Left hindlimb (tissue), 1 donor: ENCODE results near the gene DENND1A.

Source experiments
- DNase-seq: peaks from one replicate; pipeline ENCODE4 v3.0.0-alpha.2; 2018

Gene DENND1A

GRCh38 chr9:123421801-123422455 lies 508.0 kb downstream of the DENND1A start:
- no peak for DNase-seq

DNA sequence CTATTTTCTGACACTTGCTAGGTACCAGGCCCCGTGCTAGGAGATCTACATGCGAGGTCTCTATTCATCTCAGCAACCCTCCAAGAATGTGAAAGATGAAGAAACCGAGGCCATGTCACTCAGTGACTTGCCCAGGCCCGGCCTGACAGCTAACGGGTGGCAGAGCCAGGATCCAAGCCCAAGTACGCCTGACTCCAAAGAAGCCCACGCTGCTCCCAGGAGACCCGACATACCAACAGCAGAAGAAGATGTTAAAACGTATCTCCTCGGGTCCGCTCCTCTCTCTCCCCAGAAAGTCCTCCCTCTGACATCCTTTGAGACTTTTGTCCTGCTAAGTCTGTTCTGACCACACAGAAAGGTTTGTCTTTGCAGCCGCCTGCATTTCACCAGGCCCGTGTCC lies 508.7 kb downstream of the DENND1A start:
- DNase-seq = no peak

DNA sequence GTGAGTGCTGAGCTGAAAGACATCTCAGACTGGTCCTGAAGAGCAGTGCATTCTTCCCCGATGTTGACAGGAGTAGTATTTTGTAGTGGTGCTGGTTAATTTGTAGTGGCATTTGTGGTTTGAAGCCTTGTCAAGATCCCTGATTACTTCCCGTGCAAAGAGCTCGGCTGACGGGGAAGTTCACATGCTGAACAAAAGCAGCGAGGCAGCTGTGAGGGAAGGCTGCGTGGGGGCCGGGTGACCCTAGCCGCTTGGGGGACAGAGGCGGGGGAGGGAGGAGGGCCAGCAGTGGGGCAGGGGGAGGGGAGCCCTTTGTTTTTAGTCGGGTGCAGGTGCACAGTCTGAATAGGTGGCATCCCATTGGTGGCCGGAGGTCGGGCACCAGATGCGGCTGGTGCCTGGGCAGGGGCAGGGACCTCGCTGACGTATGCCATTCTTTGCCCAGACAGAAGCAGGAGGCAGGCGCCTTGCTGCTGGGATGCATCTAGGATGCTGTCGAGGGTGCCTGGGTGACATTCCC lies 509.3 kb downstream of the DENND1A start:
- DNase-seq = no peak

DNA sequence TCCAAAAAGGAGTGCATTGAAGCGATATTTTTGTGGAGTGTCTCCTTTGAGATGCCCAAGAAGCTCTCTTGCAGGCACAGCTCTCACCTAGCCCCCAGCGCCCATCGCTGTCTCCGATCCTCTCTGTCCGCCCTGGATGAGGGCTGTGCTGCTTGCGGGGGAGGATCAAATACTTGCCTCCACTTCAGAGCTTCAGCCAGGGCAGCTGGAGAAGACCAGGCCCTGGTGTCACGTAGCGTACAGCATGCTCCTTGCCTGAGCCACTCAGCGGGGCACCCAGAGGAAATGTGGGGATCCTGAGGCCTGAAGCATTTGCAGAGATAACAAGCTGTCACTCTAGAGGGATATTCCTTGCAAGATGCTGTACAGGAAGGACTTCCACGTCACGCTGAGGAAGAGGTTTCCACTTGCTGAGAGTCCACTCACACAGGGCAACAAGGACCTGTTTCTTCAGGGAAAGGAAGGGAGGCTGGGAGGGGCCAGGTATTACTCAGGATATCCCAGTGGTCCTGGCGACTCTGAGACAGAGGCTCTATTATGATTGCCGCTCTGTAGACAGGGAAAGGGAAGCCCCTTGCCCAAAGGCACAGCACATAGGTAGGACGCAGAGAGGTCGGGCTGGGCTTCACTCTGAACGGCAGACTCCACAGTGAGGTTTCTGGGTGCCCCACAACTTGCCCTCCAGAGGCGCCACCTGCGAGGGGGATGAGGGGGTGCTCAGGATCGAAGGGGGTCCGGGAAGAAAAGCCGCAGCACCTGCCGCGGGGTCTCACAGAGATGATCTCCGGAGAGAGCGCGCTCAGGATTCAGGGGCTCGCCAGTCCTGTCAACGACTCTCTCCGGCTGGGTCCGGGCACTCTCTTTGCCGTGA lies 510.0 kb downstream of the DENND1A start:
- DNase-seq = no peak

- no peak for DNase-seq
Measured at GRCh38 chr9:123419091-123419490, 510.8 kb downstream of the DENND1A start.

DNA sequence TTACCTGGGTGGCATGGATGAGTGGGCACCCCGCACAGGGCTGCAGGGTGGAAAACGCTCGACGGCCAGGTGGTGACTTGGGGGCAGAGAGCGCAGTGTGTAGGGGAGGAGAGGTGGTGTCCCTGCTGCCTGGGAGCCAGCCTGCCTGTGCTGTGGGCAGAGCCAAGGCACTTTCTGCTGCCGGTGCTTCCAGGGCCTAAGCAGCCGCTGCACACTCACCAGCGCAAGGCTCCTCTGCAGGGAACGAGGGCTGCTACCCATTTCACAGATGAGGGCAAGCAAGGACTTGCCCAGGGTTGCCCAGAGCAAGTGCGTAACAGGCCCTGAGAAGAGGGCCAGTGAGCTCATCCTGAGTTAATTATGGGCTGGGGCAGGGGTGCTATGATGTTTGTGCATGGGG lies 511.4 kb downstream of the DENND1A start:
- no peak for DNase-seq

DNA sequence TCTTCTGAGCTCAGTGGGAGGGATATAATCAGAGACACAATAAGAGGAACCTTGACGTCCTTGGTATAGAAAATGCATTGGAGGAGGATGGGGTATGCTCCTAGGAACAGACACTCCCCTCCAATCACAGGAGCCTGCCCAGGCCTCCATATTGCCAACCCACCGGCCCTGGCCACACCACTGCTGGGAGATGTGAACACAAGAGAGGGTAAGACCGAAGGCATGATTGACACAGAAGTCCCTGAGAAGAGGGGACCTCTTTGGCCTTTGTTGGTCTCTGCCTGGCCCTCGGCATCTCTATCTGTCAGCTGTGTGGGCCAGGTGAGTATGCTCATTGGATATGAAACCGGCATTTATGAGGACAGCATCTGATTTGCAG lies 511.9 kb downstream of the DENND1A start:
- no peak for DNase-seq

DNA sequence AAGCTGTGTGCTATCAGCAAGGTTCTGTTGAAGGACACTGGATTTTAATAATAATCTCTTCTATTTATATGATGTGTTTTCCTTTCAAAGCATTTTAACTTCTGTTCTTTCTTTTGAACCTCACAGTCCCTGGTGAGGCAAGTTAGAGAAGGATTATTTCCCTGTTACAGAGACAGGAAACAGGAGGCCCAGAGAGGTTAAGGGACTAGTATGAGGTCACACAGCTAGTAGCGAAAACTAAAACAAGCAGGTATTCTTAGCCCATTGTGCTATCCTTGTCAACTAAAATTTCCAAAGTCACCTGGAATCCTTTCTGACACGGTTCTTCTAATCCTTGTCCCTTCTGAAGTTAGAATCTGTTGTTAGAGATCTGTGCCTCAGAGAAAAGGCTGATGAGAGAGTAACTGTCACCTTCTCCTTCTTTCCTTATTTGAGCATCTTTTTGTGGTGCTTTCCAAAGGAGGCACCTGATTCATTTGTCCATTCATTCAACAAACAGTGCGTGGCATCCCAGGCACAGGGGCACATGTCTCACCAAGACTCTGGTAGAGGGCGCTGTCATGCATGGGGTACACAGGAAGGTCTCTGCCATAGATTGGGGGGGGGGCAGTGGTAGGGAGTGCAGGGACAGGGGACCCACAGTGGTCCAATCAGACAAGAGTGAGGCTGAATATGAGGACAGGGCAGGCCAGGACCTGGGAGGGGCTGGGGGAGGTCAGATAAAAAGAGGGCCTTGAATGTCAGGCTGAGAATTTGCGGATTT lies 512.5 kb downstream of the DENND1A start:
- DNase-seq = no peak

- DNase-seq = no peak
Measured at GRCh38 chr9:123416176-123416575, 513.8 kb downstream of the DENND1A start.

- no peak for DNase-seq
Measured at GRCh38 chr9:123414936-123415930, 514.7 kb downstream of the DENND1A start.

DNA sequence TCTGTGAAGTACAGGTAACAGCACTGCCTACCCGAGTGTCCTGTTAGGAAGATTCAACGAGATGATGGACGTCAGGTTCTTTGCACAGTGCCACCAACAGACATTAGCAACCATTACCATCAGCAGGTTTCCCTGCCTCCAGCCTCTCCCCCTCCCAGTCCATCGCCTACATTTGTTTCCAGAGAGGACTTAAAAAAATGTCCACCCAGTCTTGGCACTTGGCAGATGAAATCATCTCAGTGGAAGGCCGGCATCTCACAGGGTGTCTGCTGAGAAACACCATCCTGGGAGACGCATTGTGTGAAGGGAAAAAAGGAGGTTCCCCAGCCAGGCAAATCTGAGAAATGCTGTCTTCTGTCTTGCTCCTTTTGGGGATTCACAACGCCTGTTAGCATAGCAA lies 515.7 kb downstream of the DENND1A start:
- DNase-seq = no peak

DNA sequence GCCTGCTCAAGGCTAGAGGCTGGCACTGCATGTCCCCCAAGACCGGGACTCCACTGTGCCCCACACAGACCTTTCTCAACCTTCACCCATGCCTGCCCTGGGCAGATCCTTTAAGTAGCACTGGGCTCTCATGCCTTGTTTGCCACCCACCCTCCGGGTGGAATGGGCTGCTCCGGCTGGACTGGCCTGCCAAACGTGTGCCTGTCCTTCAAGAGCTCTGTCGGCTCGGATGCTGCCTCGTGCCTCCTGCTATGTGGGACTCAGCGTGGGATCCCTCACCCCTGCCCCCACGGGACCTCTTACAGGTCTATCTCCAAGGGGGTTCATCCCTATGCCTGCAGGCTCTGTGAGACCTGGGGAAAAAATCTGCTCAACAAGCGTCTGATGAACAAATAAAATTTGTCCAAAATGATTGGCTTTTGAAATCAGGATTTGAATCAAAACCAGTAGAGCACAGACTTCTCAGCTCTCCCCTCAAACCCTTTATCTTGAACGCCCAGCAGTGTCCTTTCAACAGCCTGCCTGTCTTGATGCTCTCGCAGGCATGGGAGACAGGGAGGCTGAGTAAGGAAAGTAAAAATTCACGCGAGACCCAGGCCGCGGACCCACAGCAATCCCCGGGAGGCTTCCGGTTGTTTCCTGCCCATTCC lies 517.6 kb downstream of the DENND1A start:
- DNase-seq = no peak

DNA sequence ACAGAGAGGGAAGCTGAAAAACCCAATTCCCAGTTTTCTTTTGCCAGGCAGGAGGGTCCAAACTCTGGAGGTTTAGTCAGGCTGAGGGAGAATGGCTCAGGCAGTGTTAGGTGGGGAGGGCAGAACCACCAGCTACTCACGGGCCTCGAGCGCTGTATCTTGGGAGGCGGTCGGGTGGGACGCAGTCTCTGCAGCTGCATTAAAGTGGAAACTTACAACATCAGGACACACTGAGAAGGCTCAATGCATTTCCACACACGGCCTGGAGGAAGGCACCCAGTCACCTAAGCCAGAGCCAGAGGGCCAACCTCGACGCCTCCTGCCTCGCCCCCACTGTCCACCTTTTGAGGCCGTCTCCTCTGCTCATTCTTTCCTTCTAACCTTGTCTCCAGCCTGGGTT lies 518.3 kb downstream of the DENND1A start:
- no peak for DNase-seq

DNA sequence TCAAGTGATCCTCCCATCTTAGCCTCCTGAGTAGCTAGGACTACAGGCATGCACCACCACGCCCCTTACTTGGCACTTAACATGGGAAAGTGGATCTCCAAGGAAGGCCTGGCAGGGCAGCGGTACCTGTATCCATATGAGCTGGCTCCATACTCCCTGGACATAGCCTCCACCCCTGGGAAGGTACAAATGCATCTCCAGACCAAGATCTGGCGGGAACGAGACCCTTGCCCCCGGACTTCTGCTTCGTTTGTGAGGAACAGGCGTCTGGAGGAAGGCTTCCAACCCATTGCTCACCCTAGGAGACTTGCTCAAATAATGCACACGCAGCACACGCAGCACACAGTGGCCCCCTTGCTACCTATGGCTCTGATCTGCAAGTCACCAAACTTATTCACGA lies 518.7 kb downstream of the DENND1A start:
- no peak for DNase-seq

GRCh38 chr9:123410281-123410910 lies 519.5 kb downstream of the DENND1A start:
- no peak for DNase-seq

DNA sequence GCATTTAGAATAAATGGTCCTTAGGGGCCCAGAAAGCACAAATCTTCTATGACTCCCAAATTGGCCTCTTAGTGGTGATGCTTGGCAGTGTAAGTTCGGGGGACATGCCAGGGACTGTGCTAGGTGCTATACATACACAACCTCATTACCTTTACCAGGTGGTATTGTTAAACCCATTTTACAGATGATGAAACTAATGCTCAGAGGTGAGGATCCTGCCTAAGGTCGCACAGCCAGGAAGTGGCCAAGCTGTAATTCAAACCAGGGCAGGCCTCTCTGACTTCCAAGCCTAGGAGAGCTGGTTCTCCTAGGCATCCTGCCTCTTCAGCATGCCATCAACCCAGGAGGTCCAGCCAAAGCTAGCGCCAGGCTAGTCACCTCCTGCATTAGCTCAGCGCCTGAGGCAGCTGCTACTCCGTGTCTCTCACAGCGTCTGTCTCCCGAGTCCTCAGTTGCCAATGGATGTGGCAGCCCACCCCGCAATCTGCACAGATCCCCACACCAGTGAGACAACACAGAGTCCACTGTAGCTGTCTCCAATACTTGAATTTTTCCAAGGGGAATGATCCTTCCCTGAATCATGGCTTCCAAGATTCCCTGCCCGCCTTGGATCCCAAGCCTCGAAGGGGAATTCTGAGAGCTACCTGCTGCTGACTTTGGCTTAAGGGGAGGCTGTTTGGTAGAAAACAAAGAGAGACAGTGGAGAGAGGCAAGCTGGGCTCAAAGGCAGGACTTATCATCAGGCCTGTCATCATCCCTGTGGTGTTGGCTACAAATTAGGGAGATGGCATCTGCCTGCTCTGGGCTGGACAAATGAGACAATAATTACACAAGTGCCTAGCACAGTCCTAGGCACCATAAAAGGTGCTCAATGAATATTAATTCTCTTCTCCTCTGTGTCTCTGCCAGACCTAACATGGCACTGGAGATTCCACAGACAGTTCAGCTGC lies 521.3 kb downstream of the DENND1A start:
- DNase-seq = no peak

GRCh38 chr9:123407217-123407851 lies 522.6 kb downstream of the DENND1A start:
- DNase-seq = no peak

- DNase-seq = no peak
Measured at GRCh38 chr9:123406691-123407216, 523.2 kb downstream of the DENND1A start.

DNA sequence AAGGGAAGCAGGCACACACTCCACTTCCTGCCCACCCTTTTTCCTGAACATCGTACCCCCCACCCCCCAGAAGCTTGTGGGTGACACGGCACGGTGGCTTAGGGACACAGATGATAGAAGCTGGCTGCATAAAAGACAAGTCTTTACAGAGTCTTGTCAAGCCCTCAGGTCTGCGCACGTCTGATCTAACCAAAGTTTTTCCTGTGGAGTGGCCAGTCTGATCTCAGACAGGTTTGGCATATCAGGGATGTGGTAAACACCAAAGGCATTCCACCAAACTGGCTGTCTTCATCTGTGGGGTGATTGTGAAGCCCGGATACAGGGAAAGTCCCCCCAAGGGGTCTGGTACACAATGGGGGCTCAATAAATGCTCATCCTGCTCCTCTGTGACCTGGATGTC lies 523.9 kb downstream of the DENND1A start:
- DNase-seq = no peak
